ENCODE data around the gene CPA1. TPM values are rescaled to one million over a fixed set of nuclear protein-coding genes. Genes with fewer than 3 reads are reported as not detected.

The CPA1 gene
- total RNA-seq, 1 experiment from 2014 or later, result not detected

DNA sequence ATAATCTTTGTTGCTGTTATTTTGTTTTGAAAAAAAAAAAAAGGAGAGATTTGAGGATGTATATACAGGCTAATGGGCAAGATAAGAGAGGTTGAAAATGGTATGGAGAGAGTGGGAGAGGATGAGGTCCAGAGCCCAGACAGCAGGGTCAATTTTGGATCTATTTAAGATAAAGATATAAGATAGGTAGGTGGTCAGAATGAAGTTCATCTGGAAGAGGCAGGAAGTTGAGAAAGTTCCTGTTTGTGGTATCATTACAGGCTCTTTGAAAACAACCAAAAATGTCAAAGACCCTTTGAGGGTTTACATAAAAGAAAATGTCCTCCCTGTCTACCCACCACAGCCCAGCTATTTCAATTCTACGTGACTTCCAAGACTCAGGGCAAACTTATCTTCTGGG is 53.0 kb downstream of the CPA1 start:
- Histone ChIP-seq H3K4ac (ENCODE audit: low read depth, low read length) (no peak overlapping the region), H2BK5ac (ENCODE audit: insufficient read length, low read length) (no peak overlapping the region), H2BK20ac (ENCODE audit: low read depth, low read length, poor library complexity, severe bottlenecking) (no peak overlapping the region), H3K27me3 (ENCODE audit: insufficient read depth, low read length) (no peaks in the 10 kb centered on the region), H3K18ac (ENCODE audit: insufficient read length, low read depth, low read length) (no peak overlapping the region), H3K14ac (ENCODE audit: insufficient read depth, low read length) (no peak overlapping the region), H3K23ac (ENCODE audit: insufficient read length, low read depth, low read length) (no peak overlapping the region), H2AK5ac (ENCODE audit: insufficient read length, low read length) (no peak overlapping the region), H3K79me2 (ENCODE audit: insufficient read depth, low read length) (no peaks in the 10 kb centered on the region), H2BK15ac (ENCODE audit: low read depth, low read length) (no peak overlapping the region), H2BK12ac (ENCODE audit: insufficient read length, low read depth, low read length) (no peak overlapping the region), H2AFZ (ENCODE audit: low read length) (no peak overlapping the region), H3K56ac (ENCODE audit: insufficient read length, low read depth, low read length) (no peak overlapping the region), H3T11ph (ENCODE audit: low read length) (no peak overlapping the region), H4K8ac (replicated peaks; ENCODE audit: insufficient read length, low read depth, low read length) (no peak overlapping the region), H4K20me1 (ENCODE audit: control insufficient read depth, insufficient read depth, insufficient read length) (no peaks in the 10 kb centered on the region), H3K4me1 (ENCODE audit: insufficient read depth, low read length) (no peaks in the 10 kb centered on the region; the same call in 1 of the 2 replicates), H2BK120ac (ENCODE audit: low read depth, low read length, poor library complexity, severe bottlenecking) (no peak overlapping the region), H3K9me3 (ENCODE audit: control insufficient read depth, low read depth, low read length) (no peaks in the 10 kb centered on the region), H4K91ac (ENCODE audit: insufficient read length, low read depth, low read length) (no peak overlapping the region), H4K5ac (ENCODE audit: insufficient read length, low read depth, low read length) (no peak overlapping the region), H3K79me1 (ENCODE audit: insufficient read depth, low read depth, low read length, poor library complexity, severe bottlenecking) (no peaks in the 10 kb centered on the region), H3K23me2 (ENCODE audit: insufficient read length, low read depth, low read length, poor library complexity, severe bottlenecking) (no peaks in the 10 kb centered on the region), H3K9ac (ENCODE audit: extremely low read depth, insufficient read length, low read length) (no peak overlapping the region), H3K4me2 (ENCODE audit: insufficient read depth, insufficient read length, low read length) (no peak overlapping the region), H3K27ac (ENCODE audit: insufficient read length, low read depth, low read length) (no peak overlapping the region)
- no peaks in the 10 kb centered on the region; a peak in 1 of 7 replicates for H3K36me3 Mint-ChIP-seq (ENCODE audit: insufficient read depth in 1 of 3, low read depth in 3 of 3)
- no peak for DNase-seq
- TF ChIP-seq, protein P1, sequence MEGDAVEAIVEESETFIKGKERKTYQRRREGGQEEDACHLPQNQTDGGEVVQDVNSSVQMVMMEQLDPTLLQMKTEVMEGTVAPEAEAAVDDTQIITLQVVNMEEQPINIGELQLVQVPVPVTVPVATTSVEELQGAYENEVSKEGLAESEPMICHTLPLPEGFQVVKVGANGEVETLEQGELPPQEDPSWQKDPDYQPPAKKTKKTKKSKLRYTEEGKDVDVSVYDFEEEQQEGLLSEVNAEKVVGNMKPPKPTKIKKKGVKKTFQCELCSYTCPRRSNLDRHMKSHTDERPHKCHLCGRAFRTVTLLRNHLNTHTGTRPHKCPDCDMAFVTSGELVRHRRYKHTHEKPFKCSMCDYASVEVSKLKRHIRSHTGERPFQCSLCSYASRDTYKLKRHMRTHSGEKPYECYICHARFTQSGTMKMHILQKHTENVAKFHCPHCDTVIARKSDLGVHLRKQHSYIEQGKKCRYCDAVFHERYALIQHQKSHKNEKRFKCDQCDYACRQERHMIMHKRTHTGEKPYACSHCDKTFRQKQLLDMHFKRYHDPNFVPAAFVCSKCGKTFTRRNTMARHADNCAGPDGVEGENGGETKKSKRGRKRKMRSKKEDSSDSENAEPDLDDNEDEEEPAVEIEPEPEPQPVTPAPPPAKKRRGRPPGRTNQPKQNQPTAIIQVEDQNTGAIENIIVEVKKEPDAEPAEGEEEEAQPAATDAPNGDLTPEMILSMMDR (conservative IDR thresholded peaks at IDR 0.05), result no peak
- no peak overlapping the region for H3K4me3 Mint-ChIP-seq
- no peaks in the 10 kb centered on the region for H3K9me3 Mint-ChIP-seq
- H3K27ac Mint-ChIP-seq, result no peak overlapping the region
- no CpG with 5 or more reads among the region's 1 CpG for WGBS (ENCODE audit: extremely low coverage, insufficient read length, low lambda C conversion rate)
- peaks cover 0 to 4% of the 10 kb centered on the region in 2 experiments; a peak in 2 of 4 replicates for H3K4me1 Mint-ChIP-seq
- no peaks in the 10 kb centered on the region for H3K27me3 Mint-ChIP-seq (ENCODE audit: low read depth)
